ENCODE data around the gene OR8B12. TPM values are rescaled to one million over a fixed set of nuclear protein-coding genes. Genes with fewer than 3 reads are reported as not detected.
"Not testable (repeated sequence)": the region's sequence is repeated elsewhere in the genome, so short reads cannot be mapped to it uniquely, and the experiment has no call there.

OR8B12 gene
- total and polyA plus RNA-seq, 7 experiments from 2014 or later, result not detected

DNA sequence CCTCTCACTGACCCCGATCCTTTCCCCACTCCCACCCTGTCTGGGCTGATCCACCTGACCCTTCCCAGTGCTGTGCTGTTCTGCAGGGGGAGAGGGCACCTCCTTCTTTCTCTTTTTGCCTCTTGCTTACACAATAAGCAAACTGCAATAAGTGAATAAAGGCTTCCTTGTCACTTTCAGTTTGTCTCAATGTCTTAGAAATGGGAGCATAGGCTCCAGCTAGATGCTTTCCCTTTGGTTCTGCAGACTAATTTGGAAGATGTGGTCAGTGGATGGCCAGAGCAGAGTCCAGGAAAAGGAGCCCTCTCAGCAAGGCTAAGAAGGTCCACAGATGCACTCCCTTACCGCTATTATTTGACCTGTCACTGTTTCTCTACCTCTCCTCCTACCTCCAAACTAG, 9.4 kb downstream of the OR8B12 start:
- no peak overlapping the region for H3K27ac Mint-ChIP-seq
- ChIA-PET CTCF (no interaction called here), POLR2A (no interaction called here)
- no peak for ATAC-seq
- H3K27ac ChIP-seq (ENCODE audit: low read depth, low read length), result no peak overlapping the region
- no peak overlapping the region for H3K4me3 ChIP-seq (ENCODE audit: low read length)
- H3K36me3 ChIP-seq (ENCODE audit: control insufficient read depth in 2 of 3, insufficient read depth in 3 of 3, low read length in 3 of 3), result no peaks in the 10 kb centered on the region
- DNase-seq, result no peak
- no peaks in the 10 kb centered on the region for H3K9me3 ChIP-seq (ENCODE audit: control insufficient read depth in 2 of 3, low read length in 3 of 3)
- peaks cover 0 to 11% (median 3%) of the 10 kb centered on the region in 11 donors for H3K9me3 Mint-ChIP-seq
- no peaks in the 10 kb centered on the region for H3K4me1 ChIP-seq (ENCODE audit: control insufficient read depth in 2 of 2, insufficient read depth in 2 of 2, low read length in 2 of 2)
- intact Hi-C loops (cut with micrococcal nuclease), result no loop called here
- H3K36me3 Mint-ChIP-seq, result peaks cover 0 to 3% (median 0%) of the 10 kb centered on the region in 5 donors
- H3K27me3 Mint-ChIP-seq, result peaks cover 4 to 65% (median 40%) of the 10 kb centered on the region in 5 donors
- no peaks in the 10 kb centered on the region for H3K27me3 ChIP-seq (ENCODE audit: control insufficient read depth in 2 of 2, insufficient read depth in 2 of 2, low read length in 2 of 2)
- no peak overlapping the region for H3K4me3 Mint-ChIP-seq
- peaks cover 0 to 2% (median 0%) of the 10 kb centered on the region in 7 donors for H3K4me1 Mint-ChIP-seq

DNA sequence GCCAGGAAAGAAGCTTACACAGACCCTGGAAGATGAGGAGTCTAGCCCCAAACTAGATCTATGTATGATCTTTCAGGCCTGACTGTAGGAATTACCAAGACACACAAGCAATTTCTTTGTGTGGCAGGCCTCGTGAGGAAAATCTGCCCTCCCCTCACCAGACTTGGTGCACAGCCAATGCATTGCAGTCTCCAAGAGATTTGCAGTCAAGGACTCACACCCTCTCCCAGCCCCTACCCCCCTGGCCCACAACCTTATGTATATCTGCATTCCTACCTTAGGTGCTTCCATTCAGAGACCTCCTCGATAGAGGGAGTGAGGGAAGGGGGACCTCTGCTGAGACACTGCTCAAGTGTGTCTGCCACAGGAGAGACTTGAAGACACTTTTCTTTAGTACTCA, 9.8 kb downstream of the OR8B12 start:
- intact Hi-C loops (cut with micrococcal nuclease), result no loop called here
- H3K4me1 ChIP-seq (ENCODE audit: control insufficient read depth in 2 of 2, insufficient read depth in 2 of 2, low read length in 2 of 2), result no peaks in the 10 kb centered on the region
- no peak overlapping the region for H3K4me3 ChIP-seq (ENCODE audit: low read length)
- no peak for DNase-seq
- no peaks in the 10 kb centered on the region for H3K36me3 ChIP-seq (ENCODE audit: control insufficient read depth in 2 of 3, insufficient read depth in 3 of 3, low read length in 3 of 3)
- Mint-ChIP-seq H3K36me3 (peaks cover 0 to 3% (median 0%) of the 10 kb centered on the region in 5 donors), H3K4me1 (peaks cover 0 to 2% (median 0%) of the 10 kb centered on the region in 7 donors), H3K27me3 (peaks cover 4 to 65% (median 40%) of the 10 kb centered on the region in 5 donors), H3K4me3 (no peak overlapping the region), H3K27ac (no peak overlapping the region), H3K9me3 (peaks cover 0 to 15% (median 6%) of the 10 kb centered on the region in 11 donors)
- H3K9me3 ChIP-seq (ENCODE audit: control insufficient read depth in 2 of 3, low read length in 3 of 3), result no peaks in the 10 kb centered on the region
- no peak overlapping the region for H3K27ac ChIP-seq (ENCODE audit: low read depth, low read length)
- POLR2A ChIA-PET, result no interaction called here
- H3K27me3 ChIP-seq (ENCODE audit: control insufficient read depth in 2 of 2, insufficient read depth in 2 of 2, low read length in 2 of 2), result no peaks in the 10 kb centered on the region
- CTCF ChIA-PET, result no interaction called here
- no peak for ATAC-seq

DNA sequence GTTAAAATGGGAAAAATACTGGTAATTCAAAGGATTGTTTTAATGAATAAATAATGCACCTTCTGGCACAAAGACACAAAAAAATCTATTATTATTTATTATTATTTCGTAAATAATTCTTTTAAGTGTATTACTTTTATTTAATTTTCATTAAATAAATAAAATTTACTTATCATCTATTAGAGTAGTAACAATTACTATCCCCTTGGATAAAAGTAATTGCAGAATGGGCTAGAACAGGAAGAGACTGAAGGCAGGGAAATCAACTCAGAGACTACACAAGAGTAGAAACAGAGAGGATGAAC, 23.0 kb downstream of the OR8B12 start:
- Histone ChIP-seq H3K9me3 (ENCODE audit: control insufficient read depth in 2 of 3, low read length in 3 of 3) (no peaks in the 10 kb centered on the region), H3K27me3 (ENCODE audit: control insufficient read depth in 2 of 2, insufficient read depth in 2 of 2, low read length in 2 of 2) (no peaks in the 10 kb centered on the region), H3K4me1 (ENCODE audit: control insufficient read depth in 2 of 2, insufficient read depth in 2 of 2, low read length in 2 of 2) (no peaks in the 10 kb centered on the region), H3K36me3 (ENCODE audit: control insufficient read depth in 2 of 3, insufficient read depth in 3 of 3, low read length in 3 of 3) (no peaks in the 10 kb centered on the region), H3K27ac (ENCODE audit: low read depth, low read length) (no peak overlapping the region), H3K4me3 (ENCODE audit: low read length) (no peak overlapping the region)
- Mint-ChIP-seq H3K4me3 (no peak overlapping the region), H3K27ac (no peak overlapping the region), H3K9me3 (peaks cover 0 to 5% (median 0%) of the 10 kb centered on the region in 11 donors), H3K27me3 (peaks cover 0 to 20% (median 8%) of the 10 kb centered on the region in 5 donors), H3K4me1 (no peaks in the 10 kb centered on the region), H3K36me3 (no peaks in the 10 kb centered on the region)
- intact Hi-C loops (cut with micrococcal nuclease), result no loop called here
- ATAC-seq (no peak), DNase-seq (no peak)
- POLR2A ChIA-PET, result no interaction called here
- CTCF ChIA-PET, result no interaction called here

DNA sequence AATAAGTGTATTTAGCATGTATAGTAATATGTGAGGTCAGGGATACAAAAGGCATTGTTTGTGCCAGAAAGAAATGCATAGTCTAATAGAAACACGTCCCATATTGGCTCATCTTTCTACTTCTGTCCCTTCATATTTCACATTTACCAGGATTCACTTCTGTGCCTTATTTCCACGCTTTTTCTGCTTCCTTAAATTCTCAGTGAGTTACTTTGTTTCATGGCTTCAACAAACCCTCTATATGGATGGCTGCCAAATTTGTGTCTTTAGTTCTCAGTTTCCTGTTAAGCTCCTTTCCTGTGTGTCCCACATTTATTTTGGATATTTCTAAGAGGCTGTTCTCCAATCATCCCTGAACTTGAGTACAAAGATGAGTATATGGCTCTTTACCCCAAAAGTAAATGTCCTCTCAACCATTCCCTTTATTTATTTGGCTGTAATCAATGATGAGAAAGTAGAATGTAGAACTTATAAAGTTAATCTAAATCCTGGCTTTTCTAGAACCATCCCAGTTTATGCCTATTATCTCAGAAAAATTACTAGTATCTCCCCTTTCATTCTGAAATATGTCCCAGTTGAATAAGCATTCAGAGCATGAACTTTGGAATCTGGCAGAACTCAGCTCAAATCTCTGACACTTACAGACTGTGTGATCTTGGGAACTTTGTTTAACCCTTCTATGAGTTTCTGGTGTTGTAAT, 23.5 kb downstream of the OR8B12 start:
- no peaks in the 10 kb centered on the region for H3K4me1 Mint-ChIP-seq
- H3K9me3 ChIP-seq (ENCODE audit: control insufficient read depth in 2 of 3, low read length in 3 of 3), result no peaks in the 10 kb centered on the region
- H3K27me3 Mint-ChIP-seq, result peaks cover 0 to 19% (median 11%) of the 10 kb centered on the region in 5 donors
- ATAC-seq (no peak), DNase-seq (no peak)
- no peak overlapping the region for H3K27ac Mint-ChIP-seq
- intact Hi-C loops (cut with micrococcal nuclease), result no loop called here
- H3K4me1 ChIP-seq (ENCODE audit: control insufficient read depth in 2 of 2, insufficient read depth in 2 of 2, low read length in 2 of 2), result no peaks in the 10 kb centered on the region
- H3K36me3 ChIP-seq (ENCODE audit: control insufficient read depth in 2 of 3, insufficient read depth in 3 of 3, low read length in 3 of 3), result no peaks in the 10 kb centered on the region
- H3K27me3 ChIP-seq (ENCODE audit: control insufficient read depth in 2 of 2, insufficient read depth in 2 of 2, low read length in 2 of 2), result no peaks in the 10 kb centered on the region
- H3K36me3 Mint-ChIP-seq, result no peaks in the 10 kb centered on the region
- POLR2A ChIA-PET, result no interaction called here
- no peak overlapping the region for H3K4me3 Mint-ChIP-seq
- no peak overlapping the region for H3K27ac ChIP-seq (ENCODE audit: low read depth, low read length)
- CTCF ChIA-PET, result no interaction called here
- no peak overlapping the region for H3K4me3 ChIP-seq (ENCODE audit: low read length)
- H3K9me3 Mint-ChIP-seq, result peaks cover 0 to 5% (median 0%) of the 10 kb centered on the region in 11 donors

DNA sequence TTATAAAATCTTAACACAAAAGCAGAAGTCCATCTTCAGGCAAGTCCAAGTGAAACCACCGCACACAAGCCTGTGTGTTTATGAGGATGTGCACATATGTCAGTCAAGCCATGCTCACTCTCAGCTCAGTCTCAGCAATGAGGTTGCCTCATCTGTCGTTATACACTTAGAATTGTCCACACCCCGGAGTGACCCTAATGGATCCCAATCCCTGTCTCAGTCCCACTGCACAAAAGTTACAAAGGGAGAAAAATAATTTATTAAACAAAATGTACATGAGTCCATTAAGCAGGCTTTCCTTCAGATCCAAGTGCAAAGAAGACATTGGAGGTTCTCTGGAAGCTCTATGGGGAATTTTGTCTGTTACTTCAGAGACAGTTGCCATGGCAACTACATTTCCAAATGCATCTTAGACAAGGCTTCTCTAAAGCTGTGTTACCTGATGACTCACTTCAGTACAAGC, 24.4 kb downstream of the OR8B12 start:
- ChIA-PET CTCF (no interaction called here), POLR2A (no interaction called here)
- no peak overlapping the region for H3K4me3 Mint-ChIP-seq

DNA sequence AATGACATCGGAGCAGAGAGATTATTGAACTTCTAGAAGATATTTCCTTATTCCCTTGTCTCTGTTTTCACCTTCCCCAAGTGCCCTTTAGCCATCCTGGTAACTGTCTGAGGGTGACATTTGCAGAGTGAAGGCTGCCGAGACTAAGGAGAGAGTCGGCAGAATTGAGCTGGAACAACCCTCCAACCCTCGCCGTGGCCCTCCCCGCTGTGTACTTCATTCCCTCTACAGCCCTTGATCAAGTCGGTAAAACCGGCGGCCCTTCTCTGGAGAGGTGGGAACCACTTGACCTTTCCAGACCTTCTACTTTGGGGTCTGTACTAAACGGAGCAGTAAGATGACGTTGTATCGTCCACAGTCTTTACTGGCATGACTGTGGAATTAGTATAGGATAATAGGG, 26.1 kb downstream of the OR8B12 start:
- Histone ChIP-seq H3K4me1 (ENCODE audit: control insufficient read depth in 2 of 2, insufficient read depth in 2 of 2, low read length in 2 of 2) (no peaks in the 10 kb centered on the region), H3K9me3 (ENCODE audit: control insufficient read depth in 2 of 3, low read length in 3 of 3) (no peaks in the 10 kb centered on the region), H3K27me3 (ENCODE audit: control insufficient read depth in 2 of 2, insufficient read depth in 2 of 2, low read length in 2 of 2) (no peaks in the 10 kb centered on the region), H3K27ac (ENCODE audit: low read depth, low read length) (no peak overlapping the region), H3K36me3 (ENCODE audit: control insufficient read depth in 2 of 3, insufficient read depth in 3 of 3, low read length in 3 of 3) (no peaks in the 10 kb centered on the region), H3K4me3 (ENCODE audit: low read length) (no peak overlapping the region)
- Mint-ChIP-seq H3K27ac (no peak overlapping the region), H3K36me3 (no peaks in the 10 kb centered on the region), H3K27me3 (peaks cover 0 to 22% (median 11%) of the 10 kb centered on the region in 5 donors), H3K4me1 (no peaks in the 10 kb centered on the region), H3K4me3 (no peak overlapping the region), H3K9me3 (peaks cover 0 to 1% (median 0%) of the 10 kb centered on the region in 11 donors)
- no peak for DNase-seq
- POLR2A ChIA-PET, result no interaction called here
- intact Hi-C loops (cut with micrococcal nuclease), result no loop called here
- CTCF ChIA-PET, result no interaction called here
- ATAC-seq, result no peak

More for the DNA sequence above, 24.4 kb downstream of the OR8B12 start:
- H3K4me1 ChIP-seq (ENCODE audit: control insufficient read depth in 2 of 2, insufficient read depth in 2 of 2, low read length in 2 of 2), result no peaks in the 10 kb centered on the region
- ATAC-seq (no peak), DNase-seq (no peak)
- no peaks in the 10 kb centered on the region for H3K27me3 ChIP-seq (ENCODE audit: control insufficient read depth in 2 of 2, insufficient read depth in 2 of 2, low read length in 2 of 2)
- Mint-ChIP-seq H3K36me3 (no peaks in the 10 kb centered on the region), H3K27ac (no peak overlapping the region), H3K4me1 (no peaks in the 10 kb centered on the region), H3K9me3 (peaks cover 0 to 2% (median 0%) of the 10 kb centered on the region in 11 donors), H3K27me3 (peaks cover 0 to 16% (median 11%) of the 10 kb centered on the region in 5 donors)
- no peak overlapping the region for H3K4me3 ChIP-seq (ENCODE audit: low read length)
- no peak overlapping the region for H3K27ac ChIP-seq (ENCODE audit: low read depth, low read length)
- H3K36me3 ChIP-seq (ENCODE audit: control insufficient read depth in 2 of 3, insufficient read depth in 3 of 3, low read length in 3 of 3), result no peaks in the 10 kb centered on the region
- intact Hi-C loops (cut with micrococcal nuclease), result no loop called here
- H3K9me3 ChIP-seq (ENCODE audit: control insufficient read depth in 2 of 3, low read length in 3 of 3), result no peaks in the 10 kb centered on the region

DNA sequence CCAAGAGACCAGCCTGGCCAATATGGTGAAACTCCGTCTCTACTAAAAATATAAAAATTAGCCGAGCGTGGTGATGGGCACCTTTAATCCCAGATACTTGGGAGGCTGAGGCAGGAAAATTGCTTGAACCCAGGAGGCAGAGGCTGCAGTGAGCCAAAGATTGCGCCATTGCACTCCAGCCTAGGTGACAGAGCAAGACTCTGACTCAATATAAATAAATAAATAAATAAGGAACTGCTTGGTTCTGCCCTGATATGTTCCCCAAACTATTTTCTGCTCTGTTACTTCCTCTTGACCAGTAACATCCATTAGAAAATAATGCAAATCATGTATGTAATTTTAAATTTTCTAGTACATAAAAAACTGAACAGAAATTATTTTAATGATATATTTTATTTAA, 28.8 kb downstream of the OR8B12 start:
- H3K4me1 ChIP-seq (ENCODE audit: control insufficient read depth in 2 of 2, insufficient read depth in 2 of 2, low read length in 2 of 2); H3K27ac Mint-ChIP-seq; H3K9me3 ChIP-seq (ENCODE audit: control insufficient read depth in 2 of 3, low read length in 3 of 3); H3K27me3 ChIP-seq (ENCODE audit: control insufficient read depth in 2 of 2, insufficient read depth in 2 of 2, low read length in 2 of 2); DNase-seq; H3K27ac ChIP-seq (ENCODE audit: low read depth, low read length); H3K4me1 Mint-ChIP-seq; CTCF ChIA-PET; H3K4me3 ChIP-seq (ENCODE audit: low read length); ATAC-seq; H3K9me3 Mint-ChIP-seq; H3K36me3 ChIP-seq (ENCODE audit: control insufficient read depth in 2 of 3, insufficient read depth in 3 of 3, low read length in 3 of 3); intact Hi-C loops (cut with micrococcal nuclease); POLR2A ChIA-PET; H3K36me3 Mint-ChIP-seq; H3K4me3 Mint-ChIP-seq: not testable (repeated sequence)
- H3K27me3 Mint-ChIP-seq, result peaks cover 0 to 26% (median 18%) of the 10 kb centered on the region in 5 donors
